NCI-H2029 treated with DMSO at 0.1 percent for 48 hours (cell line): ENCODE measurements around the gene TAF6.
A peak's percentile ranks its signal among the peaks of the same experiment; 100 is the strongest.

ENCODE experiments used
- DNase-seq: peaks from one replicate; lab custom pipeline; 2025; lab: John Stamatoyannopoulos, UW

The TAF6 gene

GRCh38 chr7:100119072-100119969 is at the start of gene TAF6, which contains the start of gene CNPY4:
TSS of gene TAF6 (minus strand) at chr7:100119358. CDS start at chr7:100114209, 5,149 bp downstream.
TSS of gene CNPY4 (plus strand) at chr7:100119634. CDS start at chr7:100119745, 111 bp downstream.
- peak; percentile 93 for DNase-seq

GRCh38 chr7:100167912-100168323 is 48.8 kb upstream of the TAF6 start:
- no peak for DNase-seq

GRCh38 chr7:100166970-100167911 is 48.1 kb upstream of the TAF6 start:
- no peak for DNase-seq

GRCh38 chr7:100166317-100166940 is 47.3 kb upstream of the TAF6 start:
- no peak for DNase-seq

GRCh38 chr7:100163871-100164270 is 44.7 kb upstream of the TAF6 start:
- no peak for DNase-seq

- DNase-seq = no peak
Observed at GRCh38 chr7:100163006-100163531, 43.9 kb upstream of the TAF6 start.

- DNase-seq = no peak
Observed at GRCh38 chr7:100160067-100160466, 40.9 kb upstream of the TAF6 start.

- no peak for DNase-seq
Observed at GRCh38 chr7:100159099-100159623, 40.0 kb upstream of the TAF6 start.

GRCh38 chr7:100158229-100159098 is 39.3 kb upstream of the TAF6 start, which contains the start of gene TRAPPC14:
TSS of gene TRAPPC14 (minus strand) at chr7:100158723. CDS start at chr7:100158499, 224 bp downstream.
- peak; percentile 60 for DNase-seq

- DNase-seq = no peak
Observed at GRCh38 chr7:100157334-100158228, 38.4 kb upstream of the TAF6 start.

GRCh38 chr7:100157069-100157333 is 37.8 kb upstream of the TAF6 start:
- no peak for DNase-seq

GRCh38 chr7:100156331-100157068 is 37.3 kb upstream of the TAF6 start:
- no peak for DNase-seq

GRCh38 chr7:100155553-100156317 is 36.6 kb upstream of the TAF6 start:
- DNase-seq = no peak

- no peak for DNase-seq
Observed at GRCh38 chr7:100154651-100155491, 35.7 kb upstream of the TAF6 start.

GRCh38 chr7:100153708-100154535 is 34.8 kb upstream of the TAF6 start:
- DNase-seq = no peak

GRCh38 chr7:100152937-100153666 is 33.9 kb upstream of the TAF6 start:
- no peak for DNase-seq
